Daoy (cell line): Measurements from ENCODE around the gene IKZF2. TPM values are rescaled to one million over a fixed set of nuclear protein-coding genes. Genes with fewer than 3 reads are reported as not detected.
"Not testable (repeated sequence)": the region's sequence is repeated elsewhere in the genome, so short reads cannot be mapped to it uniquely, and the experiment has no call there.

ENCODE experiments used
- DNase-seq: peaks from one replicate; pipeline ENCODE4 v3.0.0-alpha.2; 2015; ENCODE audit warnings: low read depth
- total RNA-seq: library from RNA; depleted of rRNA; stranded (reverse); fragments of >200 nt; shearing (Covaris generic); gene quantifications from 2 replicates; pipeline ENCODE4 v1.2.3, GENCODE V29; 2014

Gene IKZF2
- total RNA-seq, 1 experiment from 2014 or later, result 1.4 TPM

- no peak for DNase-seq
Measured at GRCh38 chr2:213042262-213042661, 109.2 kb downstream of the IKZF2 start.

GRCh38 chr2:213036836-213037235, 114.6 kb downstream of the IKZF2 start:
- no peak for DNase-seq

DNA sequence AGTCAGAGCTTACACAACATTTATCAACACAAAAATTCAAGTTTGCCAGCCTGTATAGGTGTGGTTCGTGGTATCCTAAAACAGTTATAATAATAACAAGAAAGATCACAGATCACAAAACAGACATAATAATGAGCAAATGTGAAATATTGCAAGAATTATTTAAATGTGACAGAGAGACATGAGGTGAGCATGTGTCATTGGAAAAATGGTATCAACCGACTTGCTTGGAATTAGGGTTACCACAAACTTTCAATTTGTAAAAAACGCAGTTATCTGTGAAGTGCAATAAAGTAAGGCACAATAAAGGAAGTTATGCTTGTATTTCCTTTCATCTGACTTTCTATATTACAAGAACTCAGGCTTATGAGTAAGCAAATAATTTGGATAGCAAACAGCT, 116.8 kb downstream of the IKZF2 start:
- no peak for DNase-seq

DNA sequence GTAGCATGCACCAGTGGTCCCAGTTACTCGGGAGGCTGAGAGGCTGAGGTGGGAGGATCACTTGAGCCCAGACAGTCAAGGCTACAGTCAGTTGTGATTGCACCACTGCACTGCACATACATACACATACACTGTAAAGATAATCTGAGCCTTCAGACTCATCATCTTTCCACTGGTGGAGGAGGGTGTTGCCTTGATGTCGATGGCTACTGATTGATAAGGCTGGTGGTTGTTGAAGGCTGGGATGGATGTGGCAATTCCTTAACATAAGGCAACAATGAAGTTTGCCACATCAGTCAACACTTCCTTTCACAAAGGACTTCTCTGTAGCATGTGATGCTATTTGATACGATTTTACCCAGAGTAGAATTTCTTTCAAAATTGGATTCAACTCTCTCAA, 118.8 kb downstream of the IKZF2 start:
- no peak for DNase-seq

- no peak for DNase-seq
Measured at GRCh38 chr2:213022987-213023386, 128.4 kb downstream of the IKZF2 start.

DNA sequence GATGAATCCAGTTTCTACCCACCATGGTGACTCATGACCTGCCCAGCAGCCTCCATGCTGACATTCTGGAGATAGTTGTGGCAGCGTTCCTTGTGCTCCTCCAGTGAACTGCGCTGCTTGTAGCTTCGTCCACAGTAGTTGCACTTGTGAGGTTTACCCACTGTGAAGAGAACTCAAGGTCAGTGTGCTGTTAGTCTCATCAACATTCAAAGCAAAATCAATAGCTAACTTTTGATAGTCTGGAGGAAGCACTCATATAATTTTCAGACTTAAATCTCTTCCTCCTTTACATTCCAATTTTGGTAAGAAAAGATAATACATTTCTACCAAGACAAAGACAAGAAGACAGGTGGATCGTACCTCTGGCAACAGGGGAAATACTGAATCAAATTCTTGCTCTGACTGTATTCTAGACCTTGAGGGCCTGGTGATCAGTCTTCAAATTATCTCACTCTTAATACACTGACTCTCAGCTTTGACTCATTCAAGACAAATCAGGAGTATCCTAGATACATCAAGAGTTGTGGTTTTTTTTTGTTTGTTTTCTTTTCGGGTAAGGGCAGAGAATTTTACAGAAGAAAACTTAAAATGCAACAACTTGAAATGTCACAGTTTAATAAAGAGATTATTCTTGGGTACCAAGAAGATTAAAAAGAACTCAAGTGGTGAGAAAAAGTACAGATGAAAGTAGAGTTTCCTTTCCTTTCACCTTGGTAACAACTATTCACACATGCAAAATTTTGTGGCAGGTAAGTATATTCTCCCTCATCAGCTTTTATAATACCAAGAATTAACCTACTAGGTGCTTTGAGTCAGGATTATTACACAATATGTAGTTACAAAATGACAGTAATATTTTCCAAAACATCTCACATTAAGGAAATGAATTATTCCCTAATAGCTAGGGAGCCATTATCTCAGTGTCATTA, 129.2 kb downstream of the IKZF2 start:
- peak; percentile 59 for DNase-seq

DNA sequence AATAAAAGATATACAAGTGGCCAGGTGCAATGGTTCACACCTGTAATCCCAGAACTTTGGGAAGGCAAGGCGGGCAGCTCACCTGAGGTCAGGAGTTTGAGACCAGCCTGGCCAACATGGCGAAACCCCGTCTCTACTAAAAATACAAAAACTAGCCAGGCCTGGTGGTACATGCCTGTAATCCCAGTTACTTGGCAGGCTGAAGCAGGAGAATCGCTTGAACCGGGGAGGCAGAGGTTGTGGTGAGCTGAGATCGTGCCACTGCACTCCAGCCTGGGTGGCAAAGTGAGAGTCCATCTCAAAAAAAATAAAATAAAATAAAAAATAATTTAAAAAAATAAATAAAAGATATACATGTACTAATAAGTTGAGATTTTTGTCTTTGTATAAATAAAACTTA, 130.5 kb downstream of the IKZF2 start:
- DNase-seq, result not testable (repeated sequence)

DNA sequence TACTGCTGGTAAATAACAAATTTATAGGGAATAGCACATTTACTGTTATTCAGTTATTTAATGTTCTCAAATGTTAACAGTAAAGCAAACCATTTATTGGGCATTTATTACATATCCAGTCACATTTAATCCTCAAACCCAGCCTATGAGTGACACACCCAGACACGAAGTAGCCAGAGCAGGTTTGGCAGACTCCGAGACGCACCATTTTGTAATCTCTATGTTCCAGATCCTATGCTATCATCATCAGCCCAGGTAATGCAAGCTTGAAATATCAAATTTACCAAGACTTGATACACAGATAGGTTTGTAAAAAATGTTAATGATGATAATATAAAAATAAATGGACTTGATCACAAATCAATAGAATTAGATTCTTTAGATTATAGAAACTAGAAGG, 131.1 kb downstream of the IKZF2 start:
- no peak for DNase-seq

DNA sequence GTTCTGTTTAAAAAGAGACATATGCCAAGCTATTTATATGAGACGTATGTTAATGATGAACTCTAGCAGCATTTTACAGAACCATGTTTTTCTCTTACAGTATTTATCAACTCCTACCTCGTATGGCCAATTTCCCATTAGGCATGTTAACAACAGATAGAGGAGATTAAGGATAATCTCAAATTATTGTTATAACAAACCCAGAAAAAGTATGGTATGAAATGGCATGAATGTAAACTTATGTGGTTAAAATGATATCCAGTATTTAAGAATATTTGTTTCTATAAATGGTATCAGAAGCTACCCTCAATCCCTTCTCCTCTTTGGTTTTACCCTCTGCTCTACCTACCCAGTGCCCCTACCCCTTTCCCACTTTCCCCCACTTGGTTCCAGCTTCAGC, 132.0 kb downstream of the IKZF2 start:
- DNase-seq, result no peak

GRCh38 chr2:213018340-213018901, 133.0 kb downstream of the IKZF2 start:
- DNase-seq, result no peak

- DNase-seq, result no peak
Measured at GRCh38 chr2:213017404-213017803, 134.0 kb downstream of the IKZF2 start.

DNA sequence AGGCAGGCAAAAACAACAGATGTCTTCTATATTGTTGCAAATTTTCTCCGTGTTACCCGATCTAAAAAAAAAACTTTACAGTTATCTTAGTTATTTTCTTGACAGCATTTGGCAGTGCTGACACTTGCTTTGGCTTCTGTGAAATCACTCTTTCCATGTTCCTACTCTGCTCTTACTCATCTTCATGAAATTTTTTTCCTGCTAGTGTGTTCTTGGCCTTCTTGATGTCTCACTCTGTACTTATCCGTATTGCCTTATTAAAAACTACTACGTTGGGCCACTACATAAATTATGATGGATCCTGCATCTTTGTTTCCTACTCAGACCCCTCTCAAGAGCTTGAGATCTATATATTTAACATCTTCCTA, 134.4 kb downstream of the IKZF2 start:
- DNase-seq, result no peak

GRCh38 chr2:213016166-213016983, 135.0 kb downstream of the IKZF2 start:
- DNase-seq, result no peak

DNA sequence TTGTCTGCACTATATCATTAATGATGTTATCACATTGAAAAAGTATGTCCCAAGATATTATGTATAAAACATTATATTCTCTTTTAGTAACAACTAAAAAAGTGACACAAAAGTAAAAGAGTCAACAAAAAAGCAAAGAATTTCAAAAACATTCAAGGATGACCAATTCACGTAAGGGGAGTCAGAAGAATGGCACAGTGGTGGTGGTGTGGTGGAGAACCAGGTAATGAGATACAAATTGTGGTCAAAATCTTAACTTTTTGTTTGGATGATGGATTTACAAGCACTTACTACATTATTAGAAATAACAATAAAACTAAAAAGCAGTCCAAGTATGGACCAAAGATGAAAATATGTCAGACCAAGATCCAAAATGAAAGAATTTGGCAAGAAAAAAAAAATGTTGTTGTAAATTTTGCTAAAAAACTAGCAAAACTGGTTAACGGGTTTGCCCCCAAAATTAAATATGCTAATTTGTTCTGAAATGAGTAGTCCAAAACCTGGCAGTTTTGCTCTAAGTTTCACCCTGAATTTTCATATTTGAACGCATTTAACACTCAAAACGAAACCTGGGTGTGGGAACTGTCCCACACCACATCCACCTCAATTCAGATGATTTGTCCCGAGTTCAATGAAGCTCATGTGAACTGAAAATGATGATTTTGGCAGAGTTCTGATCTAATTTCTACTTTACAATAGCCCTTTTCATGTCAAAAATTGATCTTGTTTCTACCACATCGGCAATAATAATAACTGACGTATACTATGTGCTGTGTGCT, 135.8 kb downstream of the IKZF2 start:
- no peak for DNase-seq

- DNase-seq, result no peak
Measured at GRCh38 chr2:213013979-213014378, 137.4 kb downstream of the IKZF2 start.

DNA sequence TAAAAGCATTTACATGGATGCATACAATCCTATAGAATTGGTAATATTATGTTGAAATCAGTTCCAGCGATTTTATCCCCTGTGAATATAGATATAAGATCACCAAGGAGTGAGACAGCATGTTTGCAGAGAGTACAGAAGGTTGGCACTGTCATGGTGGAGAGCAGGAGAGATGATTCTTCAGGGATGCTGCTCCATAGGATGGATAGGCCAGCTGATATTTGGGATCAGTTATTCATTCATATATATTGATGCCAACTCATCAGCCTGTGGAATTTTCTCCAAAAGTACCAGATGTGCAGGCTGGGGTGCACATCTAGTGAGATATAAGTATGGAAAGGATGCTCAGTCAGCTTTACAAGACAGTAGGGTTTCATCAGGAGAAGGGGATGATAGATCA, 139.9 kb downstream of the IKZF2 start:
- DNase-seq, result no peak

- no peak for DNase-seq
Measured at GRCh38 chr2:213010106-213010779, 141.2 kb downstream of the IKZF2 start.

DNA sequence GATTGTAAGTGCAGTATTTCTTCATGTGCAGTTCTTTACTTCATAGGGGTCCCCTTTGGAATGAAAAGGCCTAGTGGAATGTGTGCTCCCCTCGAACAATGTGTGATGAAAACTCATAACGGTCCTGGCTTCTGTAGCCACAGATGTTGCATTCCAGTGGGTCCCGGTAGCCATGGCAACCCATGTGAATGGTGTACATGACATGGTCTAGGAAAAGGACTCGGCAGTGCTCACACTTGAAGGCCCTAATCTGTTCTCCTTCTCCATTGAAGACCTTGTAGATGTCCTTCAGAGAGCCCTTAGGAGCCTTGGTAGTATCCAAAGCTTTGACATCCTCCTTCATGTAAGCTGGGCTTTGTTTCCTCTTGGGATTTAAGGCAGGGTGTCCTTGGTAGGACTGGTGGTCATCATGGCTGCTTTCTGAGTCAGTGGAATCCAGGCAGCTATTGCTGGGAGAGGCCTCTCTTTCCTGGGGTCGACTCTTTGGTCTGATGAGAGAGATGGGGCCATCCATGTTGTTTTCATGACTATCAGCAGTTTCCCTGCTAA, 144.0 kb downstream of the IKZF2 start:
- DNase-seq, result peak; percentile 5

DNA sequence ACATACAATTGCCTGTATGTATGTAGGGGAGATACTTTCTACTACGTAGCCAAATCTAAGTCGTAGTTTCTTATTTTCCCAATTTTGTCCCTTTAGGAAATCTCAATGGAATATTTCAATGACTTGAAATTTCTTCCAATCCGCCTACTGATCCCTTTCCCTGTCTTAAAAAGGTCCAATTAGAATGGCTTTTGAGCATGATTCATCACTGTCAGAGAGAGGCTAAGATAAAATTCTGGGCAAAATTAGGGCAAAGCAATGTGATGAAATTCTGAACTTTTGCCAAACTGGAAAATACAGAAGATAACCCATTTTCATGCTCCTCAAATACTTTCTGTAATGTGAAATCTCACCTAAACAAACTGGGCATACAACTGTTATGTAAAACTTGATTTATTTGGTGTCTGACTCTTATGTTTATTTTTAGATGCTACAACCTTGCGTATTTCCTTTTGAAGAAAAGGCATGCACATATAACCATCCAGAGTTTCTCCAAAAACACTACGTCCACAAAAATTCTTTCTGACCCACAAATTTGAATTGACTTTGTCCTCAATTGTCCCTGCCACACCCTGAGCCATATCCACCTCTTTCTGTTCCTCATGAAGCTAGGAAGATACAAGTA, 147.1 kb downstream of the IKZF2 start:
- no peak for DNase-seq

- no peak for DNase-seq
Measured at GRCh38 chr2:213002383-213002782, 149.0 kb downstream of the IKZF2 start.
